HepG2 (cell line): ENCODE measurements around the gene PNRC1. TPM values are rescaled to one million over a fixed set of nuclear protein-coding genes. Genes with fewer than 3 reads are reported as not detected.
A peak's percentile ranks its signal among the peaks of the same experiment; 100 is the strongest.

Experiments
- ARHGAP35 ChIP-seq: sonication (generic); formaldehyde crosslinking; IDR thresholded peaks from 2 replicates; pipeline ENCODE4 v1.9.0; 2022; ENCODE audit warnings: mild to moderate bottlenecking, inconsistent platforms, moderate library complexity, missing genetic modification reagents, borderline replicate concordance
- ARID2 ChIP-seq: sonication (generic); formaldehyde crosslinking; IDR thresholded peaks from 2 replicates; pipeline ENCODE4 v1.8.1; 2022; ENCODE audit warnings: mild to moderate bottlenecking, missing genetic modification reagents, borderline replicate concordance
- ARNT ChIP-seq: fragments of 450-650 bp; IDR thresholded peaks from 2 replicates; pipeline ENCODE4 v1.6.1; 2017
- ESRRA ChIP-seq: sonication (generic); formaldehyde crosslinking; IDR thresholded peaks from 2 replicates; pipeline ENCODE4 v1.5.1; 2020; ENCODE audit warnings: mild to moderate bottlenecking, low read depth, missing genetic modification reagents
- FLYWCH1 ChIP-seq: sonication (generic); formaldehyde crosslinking; IDR thresholded peaks from 2 replicates; pipeline ENCODE4 v1.8.1; 2023; ENCODE audit warnings: mild to moderate bottlenecking, missing genetic modification reagents
- FOXK1 ChIP-seq: sonication (generic); formaldehyde crosslinking; IDR thresholded peaks from 2 replicates; pipeline ENCODE4 v1.4.0; 2020; ENCODE audit warnings: low read depth, missing genetic modification reagents, borderline replicate concordance
- HDAC2 ChIP-seq: sonication (generic); formaldehyde crosslinking; IDR thresholded peaks from 2 replicates; pipeline ENCODE4 v1.4.0; 2020; ENCODE audit warnings: missing genetic modification reagents
- HNF4G ChIP-seq, 2 experiments: sonication (generic) in 1 of 2; formaldehyde crosslinking in 1 of 2; IDR thresholded peaks; 2 replicates each; pipeline versions ENCODE4 v1.4.0 to v1.6.1; 2011 to 2020; ENCODE audit warnings: borderline replicate concordance in 2 of 2, low read depth in 2 of 2, mild to moderate bottlenecking in 2 of 2, low read length in 1 of 2, missing genetic modification reagents in 1 of 2, moderate library complexity in 1 of 2
- KDM3A ChIP-seq: IDR thresholded peaks from 2 replicates; pipeline ENCODE4 v1.6.1; 2018; ENCODE audit warnings: low read depth, missing compliant biosample characterization
- NFYB ChIP-seq: sonication (generic); formaldehyde crosslinking; IDR thresholded peaks from 2 replicates; pipeline ENCODE4 v1.4.0; 2020; ENCODE audit warnings: missing genetic modification reagents
- PHB2 ChIP-seq: fragments of 450-650 bp; IDR thresholded peaks from 2 replicates; pipeline ENCODE4 v1.6.1; 2018; ENCODE audit not compliant: partially characterized antibody
- RBM22 ChIP-seq: fragments of 200-400 bp; formaldehyde crosslinking; optimal IDR thresholded peaks from 2 replicates; pipeline ENCODE3; 2017; ENCODE audit warnings: mild to moderate bottlenecking, low read length, moderate library complexity
- SATB2 ChIP-seq: sonication (generic); formaldehyde crosslinking; IDR thresholded peaks from 2 replicates; pipeline ENCODE4 v1.5.0; 2020; ENCODE audit warnings: missing genetic modification reagents
- SOX13 ChIP-seq, 3 experiments: fragments of 450-650 bp in 1 of 3; sonication (generic) in 1 of 3; formaldehyde crosslinking in 1 of 3; IDR thresholded peaks in 2 of 3; conservative IDR thresholded peaks in 1 of 3; 2 replicates each; pipeline versions ENCODE4 v1.5.0 to v1.6.1; 2016 to 2020; ENCODE audit warnings: antibody characterized with exemption in 1 of 3, mild to moderate bottlenecking in 1 of 3, missing compliant biosample characterization in 1 of 3, missing genetic modification reagents in 1 of 3, moderate library complexity in 1 of 3
- TFDP2 ChIP-seq: sonication (generic); formaldehyde crosslinking; IDR thresholded peaks from 2 replicates; pipeline ENCODE4 v1.4.0; 2020; ENCODE audit warnings: missing genetic modification reagents
- U2AF1 ChIP-seq: fragments of 200-400 bp; formaldehyde crosslinking; optimal IDR thresholded peaks from 2 replicates; pipeline ENCODE3; 2017; ENCODE audit warnings: mild to moderate bottlenecking, low read depth, low read length
- ZBTB26 ChIP-seq: IDR thresholded peaks from 2 replicates; pipeline ENCODE4 v1.6.1; 2016; ENCODE audit warnings: missing compliant biosample characterization, missing genetic modification reagents, borderline replicate concordance
- ZNF720 ChIP-seq: sonication (generic); formaldehyde crosslinking; IDR thresholded peaks from 2 replicates; pipeline ENCODE4 v1.4.0; 2020; ENCODE audit warnings: missing genetic modification reagents
- ZNF749 ChIP-seq: sonication (generic); formaldehyde crosslinking; IDR thresholded peaks from 2 replicates; pipeline ENCODE4 v1.8.0; 2022; ENCODE audit warnings: mild to moderate bottlenecking, missing genetic modification reagents, moderate library complexity, borderline replicate concordance
- ZNF792 ChIP-seq: IDR thresholded peaks from 2 replicates; pipeline ENCODE4 v1.6.1; 2016
- ZNF841 ChIP-seq: sonication (generic); formaldehyde crosslinking; IDR thresholded peaks from 2 replicates; pipeline ENCODE4 v1.8.1; 2023; ENCODE audit warnings: missing genetic modification reagents, borderline replicate concordance
- polyA plus RNA-seq, 8 experiments: library from polyadenylated mRNA; depleted of rRNA in 3 of 8; stranded (reverse) in 7 of 8; unstranded in 1 of 8; fragments of >200 nt; fragmentation: Illumina TruSeq in 4 of 8; extraction: Trizol in 4 of 8; gene quantifications; 2 replicates each; pipeline versions ENCODE4 v1.2.1 to v1.2.3, GENCODE V29; 2011 to 2016; ENCODE audit warnings: low read depth in 4 of 8, missing spikeins in 1 of 8, mixed read lengths in 1 of 8; ENCODE audit not compliant: insufficient read depth in 1 of 8
- total RNA-seq, 5 experiments: library from RNA; depleted of rRNA; stranded (reverse); fragments of >200 nt; fragmentation: Illumina TruSeq; extraction: Trizol; gene quantifications; 2 replicates each; pipeline ENCODE4 v1.2.3, GENCODE V29; 2016; ENCODE audit warnings: low read depth in 1 of 5
- TF ChIP-seq, protein P1 (sequence below): sonication (generic); formaldehyde crosslinking; IDR thresholded peaks from 2 replicates; pipeline ENCODE4 v1.5.0; 2020; ENCODE audit warnings: mild to moderate bottlenecking, missing genetic modification reagents
- TF ChIP-seq, protein P2 (sequence below): sonication (generic); formaldehyde crosslinking; IDR thresholded peaks from 2 replicates; pipeline ENCODE4 v1.4.0; 2020; ENCODE audit warnings: missing genetic modification reagents

The PNRC1 gene
- total and polyA plus RNA-seq, 2 of the 13 experiments (the other 11 are each of a cell fraction or from before 2014, with no cell fraction given): 17.6 to 36.0 TPM

- TF ChIP-seq, protein P1, sequence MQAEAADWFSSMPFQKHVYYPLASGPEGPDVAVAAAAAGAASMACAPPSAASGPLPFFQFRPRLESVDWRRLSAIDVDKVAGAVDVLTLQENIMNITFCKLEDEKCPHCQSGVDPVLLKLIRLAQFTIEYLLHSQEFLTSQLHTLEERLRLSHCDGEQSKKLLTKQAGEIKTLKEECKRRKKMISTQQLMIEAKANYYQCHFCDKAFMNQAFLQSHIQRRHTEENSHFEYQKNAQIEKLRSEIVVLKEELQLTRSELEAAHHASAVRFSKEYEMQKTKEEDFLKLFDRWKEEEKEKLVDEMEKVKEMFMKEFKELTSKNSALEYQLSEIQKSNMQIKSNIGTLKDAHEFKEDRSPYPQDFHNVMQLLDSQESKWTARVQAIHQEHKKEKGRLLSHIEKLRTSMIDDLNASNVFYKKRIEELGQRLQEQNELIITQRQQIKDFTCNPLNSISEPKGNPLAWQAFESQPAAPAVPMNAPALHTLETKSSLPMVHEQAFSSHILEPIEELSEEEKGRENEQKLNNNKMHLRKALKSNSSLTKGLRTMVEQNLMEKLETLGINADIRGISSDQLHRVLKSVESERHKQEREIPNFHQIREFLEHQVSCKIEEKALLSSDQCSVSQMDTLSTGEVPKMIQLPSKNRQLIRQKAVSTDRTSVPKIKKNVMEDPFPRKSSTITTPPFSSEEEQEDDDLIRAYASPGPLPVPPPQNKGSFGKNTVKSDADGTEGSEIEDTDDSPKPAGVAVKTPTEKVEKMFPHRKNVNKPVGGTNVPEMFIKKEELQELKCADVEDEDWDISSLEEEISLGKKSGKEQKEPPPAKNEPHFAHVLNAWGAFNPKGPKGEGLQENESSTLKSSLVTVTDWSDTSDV (CRISPR knock-in tag): no peak
- TF ChIP-seq ARNT (no peak), ZBTB26 (CRISPR knock-in tag) (peak; percentile 79; the same call in 1 of the 2 replicates), ZNF841 (CRISPR knock-in tag) (no peak), ARID2 (0 out of 2 replicates have a peak, but pooled peaks have one; percentile 39), ZNF792 (CRISPR knock-in tag) (0 out of 2 replicates have a peak, but pooled peaks have one; percentile 41), SATB2 (CRISPR knock-in tag) (no peak), U2AF1 (no peak), ARHGAP35 (CRISPR knock-in tag) (0 out of 2 replicates have a peak, but pooled peaks have one; percentile 41), NFYB (CRISPR knock-in tag) (peak; percentile 73), ZNF749 (peak; percentile 55; the same call in 1 of the 2 replicates), SOX13 (IDR thresholded peaks at IDR 0.05) (0 out of 2 replicates have a peak, but pooled peaks have one; percentile 16), SOX13 (CRISPR knock-in tag; conservative IDR thresholded peaks at IDR 0.05 in 1 of 2, IDR thresholded peaks at IDR 0.05 in 1 of 2) (peak in 1 of 2 experiments; percentile 61; a peak in 2 of 4 replicates), FOXK1 (CRISPR knock-in tag) (peak; percentile 92), PHB2 (no peak), TFDP2 (peak; percentile 31; the same call in 1 of the 2 replicates), ZNF720 (no peak), HDAC2 (0 out of 2 replicates have a peak, but pooled peaks have one; percentile 45), ESRRA (CRISPR knock-in tag) (no peak), HNF4G (IDR thresholded peaks at IDR 0.05; ENCODE audit: borderline replicate concordance, low read depth, low read length) (no peak), HNF4G (CRISPR knock-in tag; IDR thresholded peaks at IDR 0.05; ENCODE audit: borderline replicate concordance, low read depth) (no peak), FLYWCH1 (CRISPR knock-in tag) (no peak), KDM3A (CRISPR knock-in tag) (0 out of 2 replicates have a peak, but pooled peaks have one; percentile 43), RBM22 (no peak)
- TF ChIP-seq, protein P2, sequence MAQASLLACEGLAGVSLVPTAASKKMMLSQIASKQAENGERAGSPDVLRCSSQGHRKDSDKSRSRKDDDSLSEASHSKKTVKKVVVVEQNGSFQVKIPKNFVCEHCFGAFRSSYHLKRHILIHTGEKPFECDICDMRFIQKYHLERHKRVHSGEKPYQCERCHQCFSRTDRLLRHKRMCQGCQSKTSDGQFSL (CRISPR knock-in tag): no peak; the same call in 1 of the 2 replicates
Measured at GRCh38 chr6:89080281-89081128, at the start of gene PNRC1 (continued).
